ENCODE data around the gene SMCO2. TPM values are rescaled to one million over a fixed set of nuclear protein-coding genes. Genes with fewer than 3 reads are reported as not detected.
A peak's percentile ranks its signal among the peaks of the same experiment; 100 is the strongest.

SMCO2 gene
- total and polyA plus RNA-seq, 7 experiments from 2014 or later: 0.99 TPM; not detected in 6

GRCh38 chr12:27425306-27425705, 21.2 kb upstream of the SMCO2 start:
- H3K4me3 ChIP-seq (ENCODE audit: low read length): no peak overlapping the region

DNA sequence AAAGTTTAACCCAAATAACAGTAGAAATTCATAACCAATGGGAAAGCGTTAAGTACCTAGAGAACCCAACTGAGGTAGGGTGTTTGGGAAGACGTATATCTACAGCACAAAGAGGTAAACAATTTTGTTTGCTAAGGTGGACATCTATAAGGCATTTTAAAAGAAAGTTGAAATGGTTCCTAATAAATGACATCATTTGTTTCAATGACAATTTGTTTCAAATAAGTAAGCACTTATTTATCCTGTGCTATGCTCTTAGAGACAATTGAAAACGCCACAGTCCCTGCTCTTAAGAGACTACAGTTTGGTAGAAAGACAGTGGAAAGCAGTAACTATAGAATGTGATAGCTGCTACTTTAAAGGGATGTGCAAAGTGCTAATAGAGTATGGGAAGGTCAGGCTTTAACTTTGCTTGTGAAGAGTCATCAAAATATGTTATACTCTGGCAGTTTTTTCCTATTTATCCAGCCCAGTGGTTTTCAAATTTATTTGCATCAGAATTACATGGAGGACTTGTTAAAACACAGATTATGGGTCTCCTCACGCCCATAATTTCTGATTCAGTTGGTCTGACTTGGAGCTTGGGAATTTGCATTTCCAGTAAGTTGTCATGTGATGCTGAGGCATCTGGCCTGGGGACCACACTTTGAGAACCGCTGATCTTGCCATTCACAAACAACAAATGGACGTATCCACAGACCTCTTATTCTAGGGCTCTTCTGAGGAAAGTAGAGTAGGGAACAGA, 19.6 kb upstream of the SMCO2 start:
- DNase-seq: no peak
- Histone ChIP-seq H3K9me3 (ENCODE audit: control insufficient read depth in 2 of 3, low read length in 3 of 3) (no peaks in the 10 kb centered on the region), H3K36me3 (ENCODE audit: control insufficient read depth in 2 of 3, insufficient read depth in 3 of 3, low read length in 3 of 3) (no peaks in the 10 kb centered on the region), H3K27ac (ENCODE audit: low read depth, low read length) (no peak overlapping the region), H3K4me1 (ENCODE audit: control insufficient read depth in 2 of 2, insufficient read depth in 2 of 2, low read length in 2 of 2) (no peaks in the 10 kb centered on the region), H3K4me3 (ENCODE audit: low read length) (no peak overlapping the region), H3K27me3 (ENCODE audit: control insufficient read depth in 2 of 2, insufficient read depth in 2 of 2, low read length in 2 of 2) (no peaks in the 10 kb centered on the region)
- Mint-ChIP-seq H3K27me3 (peaks cover 0 to 7% (median 5%) of the 10 kb centered on the region in 5 donors), H3K27ac (no peak overlapping the region), H3K36me3 (peaks cover 0 to 39% (median 0%) of the 10 kb centered on the region in 5 donors), H3K9me3 (peaks cover 0 to 7% (median 0%) of the 10 kb centered on the region in 11 donors), H3K4me1 (peaks cover 0 to 26% (median 0%) of the 10 kb centered on the region in 7 donors), H3K4me3 (no peak overlapping the region)
- ChIA-PET CTCF (interaction anchor here (1.0 to 2.5 kb wide), 2 partner anchors 8 to 246 kb away, joined by 3 to 13 read pairs; no protein-coding TSS in a partner anchor), POLR2A (no interaction called here)
- ATAC-seq: no peak
- intact Hi-C loops (cut with micrococcal nuclease): no loop called here

More at GRCh38 chr12:27425306-27425705, 21.2 kb upstream of the SMCO2 start:
- no peaks in the 10 kb centered on the region for H3K9me3 Mint-ChIP-seq
- peaks cover 0 to 32% (median 0%) of the 10 kb centered on the region in 5 donors for H3K36me3 Mint-ChIP-seq
- H3K4me1 Mint-ChIP-seq: peaks cover 0 to 16% (median 0%) of the 10 kb centered on the region in 7 donors
- ATAC-seq (no peak), DNase-seq (no peak)
- no peaks in the 10 kb centered on the region for H3K27me3 Mint-ChIP-seq
- Histone ChIP-seq H3K27ac (ENCODE audit: low read depth, low read length) (no peak overlapping the region), H3K4me1 (ENCODE audit: control insufficient read depth in 2 of 2, insufficient read depth in 2 of 2, low read length in 2 of 2) (no peaks in the 10 kb centered on the region), H3K9me3 (ENCODE audit: control insufficient read depth in 2 of 3, low read length in 3 of 3) (no peaks in the 10 kb centered on the region), H3K36me3 (ENCODE audit: control insufficient read depth in 2 of 3, insufficient read depth in 3 of 3, low read length in 3 of 3) (no peaks in the 10 kb centered on the region), H3K27me3 (ENCODE audit: control insufficient read depth in 2 of 2, insufficient read depth in 2 of 2, low read length in 2 of 2) (no peaks in the 10 kb centered on the region)
- H3K27ac Mint-ChIP-seq: no peak overlapping the region
- POLR2A ChIA-PET: no interaction called here
- CTCF ChIA-PET: interaction anchor here (2.5 kb wide), 1 partner anchor 10 kb away, joined by 13 read pairs; no protein-coding TSS in a partner anchor
- H3K4me3 Mint-ChIP-seq: no peak overlapping the region
- intact Hi-C loops (cut with micrococcal nuclease): no loop called here

DNA sequence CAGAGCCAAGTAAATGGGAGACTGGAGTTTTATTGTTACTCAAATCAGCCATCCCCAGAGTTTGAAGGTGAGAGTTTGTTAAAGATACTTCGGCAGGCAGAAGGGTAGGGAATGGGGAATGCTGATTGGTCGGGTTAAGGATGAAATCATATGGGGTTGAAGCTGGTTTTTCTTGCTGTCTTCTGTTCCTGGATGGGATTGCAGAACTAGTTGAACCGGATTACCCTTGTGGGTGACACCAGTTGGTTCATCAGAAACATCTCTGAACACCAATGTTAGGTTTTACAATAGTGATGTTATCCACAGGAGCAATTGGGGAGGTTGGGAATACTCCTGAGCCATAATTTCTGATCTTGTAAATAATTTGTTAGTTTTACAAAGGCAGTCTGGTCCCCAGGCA, 18.7 kb upstream of the SMCO2 start:
- Mint-ChIP-seq H3K9me3 (peaks cover 0 to 9% (median 0%) of the 10 kb centered on the region in 11 donors), H3K27me3 (peaks cover 0 to 8% (median 5%) of the 10 kb centered on the region in 5 donors), H3K36me3 (peaks cover 0 to 45% (median 0%) of the 10 kb centered on the region in 5 donors), H3K4me3 (no peak overlapping the region), H3K4me1 (peaks cover 0 to 32% (median 0%) of the 10 kb centered on the region in 7 donors), H3K27ac (no peak overlapping the region)
- Histone ChIP-seq H3K4me1 (ENCODE audit: control insufficient read depth in 2 of 2, insufficient read depth in 2 of 2, low read length in 2 of 2) (no peaks in the 10 kb centered on the region), H3K27me3 (ENCODE audit: control insufficient read depth in 2 of 2, insufficient read depth in 2 of 2, low read length in 2 of 2) (no peaks in the 10 kb centered on the region), H3K27ac (ENCODE audit: low read depth, low read length) (no peak overlapping the region), H3K36me3 (ENCODE audit: control insufficient read depth in 2 of 3, insufficient read depth in 3 of 3, low read length in 3 of 3) (no peaks in the 10 kb centered on the region), H3K9me3 (ENCODE audit: control insufficient read depth in 2 of 3, low read length in 3 of 3) (no peaks in the 10 kb centered on the region), H3K4me3 (ENCODE audit: low read length) (no peak overlapping the region)
- ATAC-seq (no peak), DNase-seq (no peak)
- ChIA-PET POLR2A (no interaction called here), CTCF (no interaction called here)
- intact Hi-C loops (cut with micrococcal nuclease): no loop called here

GRCh38 chr12:27428466-27428865, 18.1 kb upstream of the SMCO2 start:
- no peak overlapping the region for H3K4me3 ChIP-seq (ENCODE audit: low read length)
- ATAC-seq: no peak
- CTCF ChIA-PET: interaction anchor here (0.6 kb wide), 1 partner anchor 505 kb away, joined by 7 read pairs; no protein-coding TSS in a partner anchor
- Mint-ChIP-seq H3K4me3 (no peak overlapping the region), H3K4me1 (peaks cover 0 to 32% (median 0%) of the 10 kb centered on the region in 7 donors), H3K27ac (no peak overlapping the region), H3K27me3 (peaks cover 0 to 8% (median 5%) of the 10 kb centered on the region in 5 donors), H3K9me3 (peaks cover 0 to 9% (median 0%) of the 10 kb centered on the region in 11 donors), H3K36me3 (peaks cover 0 to 45% (median 0%) of the 10 kb centered on the region in 5 donors)
- no peaks in the 10 kb centered on the region for H3K27me3 ChIP-seq (ENCODE audit: control insufficient read depth in 2 of 2, insufficient read depth in 2 of 2, low read length in 2 of 2)
- intact Hi-C loops (cut with micrococcal nuclease): no loop called here
- H3K36me3 ChIP-seq (ENCODE audit: control insufficient read depth in 2 of 3, insufficient read depth in 3 of 3, low read length in 3 of 3): no peaks in the 10 kb centered on the region
- POLR2A ChIA-PET: no interaction called here
- no peaks in the 10 kb centered on the region for H3K4me1 ChIP-seq (ENCODE audit: control insufficient read depth in 2 of 2, insufficient read depth in 2 of 2, low read length in 2 of 2)
- DNase-seq: no peak
- H3K27ac ChIP-seq (ENCODE audit: low read depth, low read length): no peak overlapping the region
- no peaks in the 10 kb centered on the region for H3K9me3 ChIP-seq (ENCODE audit: control insufficient read depth in 2 of 3, low read length in 3 of 3)

DNA sequence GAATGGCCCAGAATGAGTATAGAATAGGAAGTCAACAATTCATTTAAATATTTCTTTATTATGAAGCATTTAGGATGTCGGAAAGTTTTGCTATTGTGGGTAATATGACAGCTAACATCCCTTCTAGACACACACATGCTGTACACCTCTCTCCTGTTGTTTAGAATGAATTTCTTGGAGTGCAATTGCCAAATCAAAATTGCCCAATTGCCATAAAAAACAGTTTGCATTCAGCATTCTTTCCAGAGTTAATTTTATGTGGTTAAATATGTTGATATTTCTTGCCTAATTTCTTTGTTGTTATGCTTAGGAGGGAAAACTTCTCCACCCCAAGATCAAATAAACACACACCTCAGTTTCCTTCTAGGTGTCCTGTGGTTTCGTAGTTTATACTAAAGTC, 16.9 kb upstream of the SMCO2 start:
- Mint-ChIP-seq H3K4me1 (peaks cover 0 to 30% (median 0%) of the 10 kb centered on the region in 7 donors), H3K4me3 (no peak overlapping the region), H3K27me3 (peaks cover 0 to 8% (median 5%) of the 10 kb centered on the region in 5 donors), H3K36me3 (peaks cover 0 to 43% (median 0%) of the 10 kb centered on the region in 5 donors), H3K9me3 (peaks cover 0 to 9% (median 0%) of the 10 kb centered on the region in 11 donors), H3K27ac (no peak overlapping the region)
- intact Hi-C loops (cut with micrococcal nuclease): loop anchor here in 1 of 2 donors (10.0 kb wide), 1 partner anchor 65 kb away; no protein-coding TSS in a partner anchor
- no peak overlapping the region for H3K27ac ChIP-seq (ENCODE audit: low read depth, low read length)
- H3K36me3 ChIP-seq (ENCODE audit: control insufficient read depth in 2 of 3, insufficient read depth in 3 of 3, low read length in 3 of 3): no peaks in the 10 kb centered on the region
- no peaks in the 10 kb centered on the region for H3K27me3 ChIP-seq (ENCODE audit: control insufficient read depth in 2 of 2, insufficient read depth in 2 of 2, low read length in 2 of 2)
- CTCF ChIA-PET: interaction anchor here (0.7 kb wide), 1 partner anchor 225 kb away, joined by 4 read pairs; no protein-coding TSS in a partner anchor
- POLR2A ChIA-PET: no interaction called here
- no peak for DNase-seq
- no peak for ATAC-seq
- no peaks in the 10 kb centered on the region for H3K9me3 ChIP-seq (ENCODE audit: control insufficient read depth in 2 of 3, low read length in 3 of 3)
- no peak overlapping the region for H3K4me3 ChIP-seq (ENCODE audit: low read length)
- H3K4me1 ChIP-seq (ENCODE audit: control insufficient read depth in 2 of 2, insufficient read depth in 2 of 2, low read length in 2 of 2): no peaks in the 10 kb centered on the region

GRCh38 chr12:27431185-27431584, 15.4 kb upstream of the SMCO2 start:
- no peak overlapping the region for H3K4me3 ChIP-seq (ENCODE audit: low read length)
- Mint-ChIP-seq H3K4me3 (peak overlapping the region in 1 of 10 donors; percentile 56), H3K27me3 (peaks cover 0 to 8% (median 5%) of the 10 kb centered on the region in 5 donors), H3K27ac (peak overlapping the region in 1 of 9 donors; percentile 55), H3K4me1 (peaks cover 4 to 35% (median 10%) of the 10 kb centered on the region in 7 donors), H3K9me3 (peaks cover 0 to 13% (median 0%) of the 10 kb centered on the region in 11 donors), H3K36me3 (peaks cover 0 to 45% (median 0%) of the 10 kb centered on the region in 5 donors)
- intact Hi-C loops (cut with micrococcal nuclease): loop anchor here in 1 of 2 donors (10.0 kb wide), 1 partner anchor 64 kb away; no protein-coding TSS in a partner anchor
- ATAC-seq (no peak), DNase-seq (no peak)
- ChIA-PET CTCF (no interaction called here), POLR2A (no interaction called here)
- no peaks in the 10 kb centered on the region for H3K4me1 ChIP-seq (ENCODE audit: control insufficient read depth in 2 of 2, insufficient read depth in 2 of 2, low read length in 2 of 2)
- H3K27ac ChIP-seq (ENCODE audit: low read depth, low read length): no peak overlapping the region
- no peaks in the 10 kb centered on the region for H3K36me3 ChIP-seq (ENCODE audit: control insufficient read depth in 2 of 3, insufficient read depth in 3 of 3, low read length in 3 of 3)
- H3K9me3 ChIP-seq (ENCODE audit: control insufficient read depth in 2 of 3, low read length in 3 of 3): no peaks in the 10 kb centered on the region
- no peaks in the 10 kb centered on the region for H3K27me3 ChIP-seq (ENCODE audit: control insufficient read depth in 2 of 2, insufficient read depth in 2 of 2, low read length in 2 of 2)
